ENCODE measurements around the gene IL37.

GRCh38 chr2:112885506-112885902 is 25.5 kb upstream of the IL37 start:
- TF ChIP-seq E2F6 (IDR thresholded peaks at IDR 0.05; ENCODE audit: borderline replicate concordance, low read depth) = no peak
- no peak for TF ChIP-seq TP53 (CRISPR knock-in tag; IDR thresholded peaks at IDR 0.05)
- no peak for TF ChIP-seq CTCF (IDR thresholded peaks at IDR 0.05)
- no peak for TF ChIP-seq HDAC2 (IDR thresholded peaks at IDR 0.05)
- no peak for TF ChIP-seq ELK1 (IDR thresholded peaks at IDR 0.05; ENCODE audit: low read depth, low read length)
- no peak for TF ChIP-seq ZNF302 (CRISPR knock-in tag; IDR thresholded peaks at IDR 0.05)
- no peak for TF ChIP-seq HOXA7 (CRISPR knock-in tag; IDR thresholded peaks at IDR 0.05)
- no peak for TF ChIP-seq JUN (IDR thresholded peaks at IDR 0.05)
